HepG2 (cell line): Measurements from ENCODE around the gene SLC5A10. TPM values are rescaled to one million over a fixed set of nuclear protein-coding genes. Genes with fewer than 3 reads are reported as not detected.

Source experiments
- AGO1 ChIP-seq: fragments of 200-400 bp; formaldehyde crosslinking; IDR thresholded peaks from 2 replicates; pipeline ENCODE4 v1.6.1; 2017; ENCODE audit warnings: mild to moderate bottlenecking, low read depth, low read length, moderate library complexity; ENCODE audit not compliant: poor library complexity, severe bottlenecking
- KLF16 ChIP-seq, 2 experiments: sonication (generic) in 1 of 2; formaldehyde crosslinking in 1 of 2; IDR thresholded peaks; 2 replicates each; pipeline versions ENCODE4 v1.6.1 to v1.8.0; 2016 to 2023; ENCODE audit warnings: missing genetic modification reagents in 2 of 2, missing compliant biosample characterization in 1 of 2
- NONO ChIP-seq, 2 experiments: fragments of 450-650 bp in 1 of 2; sonication (generic) in 1 of 2; formaldehyde crosslinking in 1 of 2; IDR thresholded peaks in 1 of 2; conservative IDR thresholded peaks in 1 of 2; 2 replicates each; pipeline versions ENCODE4 v1.6.1 to v1.8.0; 2017 to 2022; ENCODE audit warnings: mild to moderate bottlenecking in 1 of 2, missing genetic modification reagents in 1 of 2, moderate library complexity in 1 of 2
- NRL ChIP-seq: sonication (generic); formaldehyde crosslinking; IDR thresholded peaks from 2 replicates; pipeline ENCODE4 v1.5.0; 2020; ENCODE audit warnings: missing genetic modification reagents, mild to moderate bottlenecking, moderate library complexity, borderline replicate concordance
- PAX8 ChIP-seq: sonication (generic); formaldehyde crosslinking; IDR thresholded peaks from 2 replicates; pipeline ENCODE4 v1.8.0; 2022; ENCODE audit warnings: mild to moderate bottlenecking, missing genetic modification reagents, borderline replicate concordance
- ZNF629 ChIP-seq: sonication (generic); formaldehyde crosslinking; conservative IDR thresholded peaks from 2 replicates; pipeline ENCODE4 v1.5.0; 2020; ENCODE audit warnings: missing genetic modification reagents
- polyA plus RNA-seq, 8 experiments: library from polyadenylated mRNA; depleted of rRNA in 3 of 8; stranded (reverse) in 7 of 8; unstranded in 1 of 8; fragments of >200 nt; fragmentation: Illumina TruSeq in 4 of 8; extraction: Trizol in 4 of 8; gene quantifications; 2 replicates each; pipeline versions ENCODE4 v1.2.1 to v1.2.3, GENCODE V29; 2011 to 2016; ENCODE audit warnings: low read depth in 4 of 8, missing spikeins in 1 of 8, mixed read lengths in 1 of 8; ENCODE audit not compliant: insufficient read depth in 1 of 8
- total RNA-seq, 5 experiments: library from RNA; depleted of rRNA; stranded (reverse); fragments of >200 nt; fragmentation: Illumina TruSeq; extraction: Trizol; gene quantifications; 2 replicates each; pipeline ENCODE4 v1.2.3, GENCODE V29; 2016; ENCODE audit warnings: low read depth in 1 of 5
- TF ChIP-seq, protein P1 (sequence below): sonication (generic); formaldehyde crosslinking; IDR thresholded peaks from 2 replicates; pipeline ENCODE4 v1.4.0; 2020; ENCODE audit warnings: mild to moderate bottlenecking, low read depth, missing genetic modification reagents
- TF ChIP-seq, protein P2 (sequence below): sonication (generic); formaldehyde crosslinking; IDR thresholded peaks from 2 replicates; pipeline ENCODE4 v1.4.0; 2020; ENCODE audit warnings: missing genetic modification reagents, borderline replicate concordance
- TF ChIP-seq, protein P3 (sequence below): sonication (generic); formaldehyde crosslinking; IDR thresholded peaks from 2 replicates; pipeline ENCODE4 v1.5.1; 2020; ENCODE audit warnings: missing genetic modification reagents, mild to moderate bottlenecking, borderline replicate concordance
- TF ChIP-seq, protein P4 (sequence below): sonication (generic); formaldehyde crosslinking; IDR thresholded peaks from 2 replicates; pipeline ENCODE4 v1.4.0; 2020; ENCODE audit warnings: low read depth, mild to moderate bottlenecking, missing genetic modification reagents
- TF ChIP-seq, protein P5 (sequence below): sonication (generic); formaldehyde crosslinking; IDR thresholded peaks from 2 replicates; pipeline ENCODE4 v1.4.0; 2020; ENCODE audit warnings: missing genetic modification reagents
- TF ChIP-seq, protein P6 (sequence below): sonication (generic); formaldehyde crosslinking; IDR thresholded peaks from 2 replicates; pipeline ENCODE4 v1.8.0; 2022; ENCODE audit warnings: mild to moderate bottlenecking, missing genetic modification reagents, moderate library complexity
- TF ChIP-seq, protein P7 (sequence below): sonication (generic); formaldehyde crosslinking; IDR thresholded peaks from 2 replicates; pipeline ENCODE4 v1.8.1; 2023; ENCODE audit warnings: mild to moderate bottlenecking, moderate library complexity, missing genetic modification reagents

The SLC5A10 gene
- total and polyA plus RNA-seq, 2 of the 13 experiments (the other 11 are each of a cell fraction or from before 2014, with no cell fraction given): 0.05 TPM; not detected in 1

DNA sequence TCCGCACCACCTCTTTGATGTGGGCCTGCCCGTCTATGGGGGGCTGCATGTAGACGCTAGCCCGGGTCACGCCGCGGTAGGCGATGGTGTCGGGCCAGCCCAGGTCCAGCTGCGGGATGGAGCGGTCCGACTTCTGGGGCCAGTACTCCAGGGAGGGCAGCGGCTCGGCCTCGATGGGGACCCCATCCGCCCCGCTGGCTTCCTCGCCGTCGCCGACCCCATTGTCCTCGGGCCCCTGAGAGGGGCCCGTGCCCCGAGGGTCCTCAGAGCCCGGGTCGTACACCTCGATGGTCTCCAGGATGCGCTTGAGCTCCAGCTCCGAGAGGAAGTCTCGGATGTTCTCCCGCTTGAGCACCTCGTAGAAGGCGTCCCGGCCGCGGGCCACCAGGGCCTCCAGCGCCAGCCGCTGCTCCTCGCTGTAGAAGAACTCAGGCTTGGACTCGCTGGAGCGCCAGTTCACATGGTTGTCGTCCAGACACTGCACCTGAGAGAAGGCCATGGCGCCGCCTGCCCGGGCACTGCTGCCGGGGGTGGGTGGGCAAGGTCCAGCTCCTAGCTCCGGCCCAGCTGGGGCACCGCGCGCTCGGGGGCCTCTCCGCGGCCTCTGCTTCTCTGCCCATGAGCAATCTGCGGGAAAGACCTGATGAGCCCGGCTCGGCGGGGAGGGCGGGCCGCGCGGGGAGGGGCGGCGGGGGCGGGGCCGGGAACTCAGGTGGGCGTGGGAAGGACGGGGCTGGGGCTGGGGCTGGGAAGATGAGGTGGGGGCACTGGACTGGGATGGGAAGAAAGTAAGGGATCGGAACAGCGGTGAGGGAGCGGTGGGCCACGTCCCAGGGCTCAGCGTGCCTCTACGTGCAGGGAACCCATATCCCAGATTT, 51.8 kb downstream of the SLC5A10 start (continued):
- TF ChIP-seq, protein P1, sequence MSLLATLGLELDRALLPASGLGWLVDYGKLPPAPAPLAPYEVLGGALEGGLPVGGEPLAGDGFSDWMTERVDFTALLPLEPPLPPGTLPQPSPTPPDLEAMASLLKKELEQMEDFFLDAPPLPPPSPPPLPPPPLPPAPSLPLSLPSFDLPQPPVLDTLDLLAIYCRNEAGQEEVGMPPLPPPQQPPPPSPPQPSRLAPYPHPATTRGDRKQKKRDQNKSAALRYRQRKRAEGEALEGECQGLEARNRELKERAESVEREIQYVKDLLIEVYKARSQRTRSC (CRISPR knock-in tag): no peak
- TF ChIP-seq, protein P2, sequence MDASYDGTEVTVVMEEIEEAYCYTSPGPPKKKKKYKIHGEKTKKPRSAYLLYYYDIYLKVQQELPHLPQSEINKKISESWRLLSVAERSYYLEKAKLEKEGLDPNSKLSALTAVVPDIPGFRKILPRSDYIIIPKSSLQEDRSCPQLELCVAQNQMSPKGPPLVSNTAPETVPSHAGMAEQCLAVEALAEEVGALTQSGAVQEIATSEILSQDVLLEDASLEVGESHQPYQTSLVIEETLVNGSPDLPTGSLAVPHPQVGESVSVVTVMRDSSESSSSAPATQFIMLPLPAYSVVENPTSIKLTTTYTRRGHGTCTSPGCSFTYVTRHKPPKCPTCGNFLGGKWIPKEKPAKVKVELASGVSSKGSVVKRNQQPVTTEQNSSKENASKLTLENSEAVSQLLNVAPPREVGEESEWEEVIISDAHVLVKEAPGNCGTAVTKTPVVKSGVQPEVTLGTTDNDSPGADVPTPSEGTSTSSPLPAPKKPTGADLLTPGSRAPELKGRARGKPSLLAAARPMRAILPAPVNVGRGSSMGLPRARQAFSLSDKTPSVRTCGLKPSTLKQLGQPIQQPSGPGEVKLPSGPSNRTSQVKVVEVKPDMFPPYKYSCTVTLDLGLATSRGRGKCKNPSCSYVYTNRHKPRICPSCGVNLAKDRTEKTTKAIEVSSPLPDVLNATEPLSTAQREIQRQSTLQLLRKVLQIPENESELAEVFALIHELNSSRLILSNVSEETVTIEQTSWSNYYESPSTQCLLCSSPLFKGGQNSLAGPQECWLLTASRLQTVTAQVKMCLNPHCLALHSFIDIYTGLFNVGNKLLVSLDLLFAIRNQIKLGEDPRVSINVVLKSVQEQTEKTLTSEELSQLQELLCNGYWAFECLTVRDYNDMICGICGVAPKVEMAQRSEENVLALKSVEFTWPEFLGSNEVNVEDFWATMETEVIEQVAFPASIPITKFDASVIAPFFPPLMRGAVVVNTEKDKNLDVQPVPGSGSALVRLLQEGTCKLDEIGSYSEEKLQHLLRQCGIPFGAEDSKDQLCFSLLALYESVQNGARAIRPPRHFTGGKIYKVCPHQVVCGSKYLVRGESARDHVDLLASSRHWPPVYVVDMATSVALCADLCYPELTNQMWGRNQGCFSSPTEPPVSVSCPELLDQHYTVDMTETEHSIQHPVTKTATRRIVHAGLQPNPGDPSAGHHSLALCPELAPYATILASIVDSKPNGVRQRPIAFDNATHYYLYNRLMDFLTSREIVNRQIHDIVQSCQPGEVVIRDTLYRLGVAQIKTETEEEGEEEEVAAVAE (CRISPR knock-in tag): no peak
- peak in 1 of 2 experiments; percentile 38; a peak in 1 of 4 replicates for TF ChIP-seq KLF16 (CRISPR knock-in tag; IDR thresholded peaks at IDR 0.05)
- no peak for TF ChIP-seq AGO1
- TF ChIP-seq, protein P3, sequence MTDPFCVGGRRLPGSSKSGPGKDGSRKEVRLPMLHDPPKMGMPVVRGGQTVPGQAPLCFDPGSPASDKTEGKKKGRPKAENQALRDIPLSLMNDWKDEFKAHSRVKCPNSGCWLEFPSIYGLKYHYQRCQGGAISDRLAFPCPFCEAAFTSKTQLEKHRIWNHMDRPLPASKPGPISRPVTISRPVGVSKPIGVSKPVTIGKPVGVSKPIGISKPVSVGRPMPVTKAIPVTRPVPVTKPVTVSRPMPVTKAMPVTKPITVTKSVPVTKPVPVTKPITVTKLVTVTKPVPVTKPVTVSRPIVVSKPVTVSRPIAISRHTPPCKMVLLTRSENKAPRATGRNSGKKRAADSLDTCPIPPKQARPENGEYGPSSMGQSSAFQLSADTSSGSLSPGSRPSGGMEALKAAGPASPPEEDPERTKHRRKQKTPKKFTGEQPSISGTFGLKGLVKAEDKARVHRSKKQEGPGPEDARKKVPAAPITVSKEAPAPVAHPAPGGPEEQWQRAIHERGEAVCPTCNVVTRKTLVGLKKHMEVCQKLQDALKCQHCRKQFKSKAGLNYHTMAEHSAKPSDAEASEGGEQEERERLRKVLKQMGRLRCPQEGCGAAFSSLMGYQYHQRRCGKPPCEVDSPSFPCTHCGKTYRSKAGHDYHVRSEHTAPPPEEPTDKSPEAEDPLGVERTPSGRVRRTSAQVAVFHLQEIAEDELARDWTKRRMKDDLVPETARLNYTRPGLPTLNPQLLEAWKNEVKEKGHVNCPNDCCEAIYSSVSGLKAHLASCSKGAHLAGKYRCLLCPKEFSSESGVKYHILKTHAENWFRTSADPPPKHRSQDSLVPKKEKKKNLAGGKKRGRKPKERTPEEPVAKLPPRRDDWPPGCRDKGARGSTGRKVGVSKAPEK (CRISPR knock-in tag): no peak
- TF ChIP-seq PAX8 (CRISPR knock-in tag): no peak
- TF ChIP-seq, protein P4, sequence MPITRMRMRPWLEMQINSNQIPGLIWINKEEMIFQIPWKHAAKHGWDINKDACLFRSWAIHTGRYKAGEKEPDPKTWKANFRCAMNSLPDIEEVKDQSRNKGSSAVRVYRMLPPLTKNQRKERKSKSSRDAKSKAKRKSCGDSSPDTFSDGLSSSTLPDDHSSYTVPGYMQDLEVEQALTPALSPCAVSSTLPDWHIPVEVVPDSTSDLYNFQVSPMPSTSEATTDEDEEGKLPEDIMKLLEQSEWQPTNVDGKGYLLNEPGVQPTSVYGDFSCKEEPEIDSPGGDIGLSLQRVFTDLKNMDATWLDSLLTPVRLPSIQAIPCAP: no peak
- TF ChIP-seq, protein P5, sequence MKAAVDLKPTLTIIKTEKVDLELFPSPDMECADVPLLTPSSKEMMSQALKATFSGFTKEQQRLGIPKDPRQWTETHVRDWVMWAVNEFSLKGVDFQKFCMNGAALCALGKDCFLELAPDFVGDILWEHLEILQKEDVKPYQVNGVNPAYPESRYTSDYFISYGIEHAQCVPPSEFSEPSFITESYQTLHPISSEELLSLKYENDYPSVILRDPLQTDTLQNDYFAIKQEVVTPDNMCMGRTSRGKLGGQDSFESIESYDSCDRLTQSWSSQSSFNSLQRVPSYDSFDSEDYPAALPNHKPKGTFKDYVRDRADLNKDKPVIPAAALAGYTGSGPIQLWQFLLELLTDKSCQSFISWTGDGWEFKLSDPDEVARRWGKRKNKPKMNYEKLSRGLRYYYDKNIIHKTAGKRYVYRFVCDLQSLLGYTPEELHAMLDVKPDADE: no peak
- 0 out of 2 replicates have a peak, but pooled peaks have one; percentile 16 for TF ChIP-seq NRL
- TF ChIP-seq, protein P6, sequence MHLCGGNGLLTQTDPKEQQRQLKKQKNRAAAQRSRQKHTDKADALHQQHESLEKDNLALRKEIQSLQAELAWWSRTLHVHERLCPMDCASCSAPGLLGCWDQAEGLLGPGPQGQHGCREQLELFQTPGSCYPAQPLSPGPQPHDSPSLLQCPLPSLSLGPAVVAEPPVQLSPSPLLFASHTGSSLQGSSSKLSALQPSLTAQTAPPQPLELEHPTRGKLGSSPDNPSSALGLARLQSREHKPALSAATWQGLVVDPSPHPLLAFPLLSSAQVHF (CRISPR knock-in tag): no peak
- peak; percentile 75 for TF ChIP-seq ZNF629 (CRISPR knock-in tag)
- TF ChIP-seq, protein P7, sequence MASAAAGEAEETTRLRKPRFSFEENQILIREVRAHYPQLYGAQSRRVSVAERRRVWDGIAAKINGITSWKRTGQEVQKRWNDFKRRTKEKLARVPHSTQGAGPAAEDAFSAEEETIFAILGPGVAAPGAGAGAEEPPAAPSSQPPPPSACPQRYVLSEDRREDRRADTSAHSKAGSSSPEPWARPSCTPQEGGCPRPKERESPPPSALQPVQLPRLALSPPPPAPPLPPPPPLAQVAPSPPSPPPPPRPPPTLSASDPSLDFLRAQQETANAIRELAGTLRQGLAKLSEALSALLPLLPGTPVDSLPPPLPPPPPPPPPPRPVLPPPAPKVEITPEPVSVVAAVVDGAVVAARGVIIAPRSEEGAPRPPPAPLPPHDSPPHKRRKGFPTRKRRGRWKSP: no peak
- TF ChIP-seq NONO (IDR thresholded peaks at IDR 0.05): no peak
- TF ChIP-seq NONO (CRISPR knock-in tag; conservative IDR thresholded peaks at IDR 0.05): peak; percentile 27; the same call in 1 of the 2 replicates
